ENCODE data around the gene PGM5. TPM values are rescaled to one million over a fixed set of nuclear protein-coding genes. Genes with fewer than 3 reads are reported as not detected.

The PGM5 gene
- total RNA-seq, 1 donor from 2014 or later, result under 0.01 TPM

DNA sequence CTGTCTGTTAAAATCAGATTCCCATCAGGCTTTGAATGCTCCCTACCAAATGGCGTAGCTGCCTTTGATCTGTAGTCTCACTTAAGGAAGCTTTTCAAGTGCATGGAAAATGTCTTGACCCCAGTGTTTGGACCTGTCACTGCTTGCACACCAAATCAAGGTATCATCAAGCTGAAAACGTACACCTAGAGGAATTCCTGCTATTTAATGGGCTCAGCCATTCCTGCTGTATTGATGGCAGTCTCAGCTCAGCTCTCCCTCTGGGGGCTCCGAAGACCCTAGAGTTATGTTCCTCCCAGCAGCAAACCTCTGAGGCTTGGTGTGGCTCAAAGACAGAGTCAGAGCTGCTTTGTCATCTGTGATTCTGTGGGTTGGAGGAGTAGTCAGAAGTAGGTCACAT, 63.5 kb downstream of the PGM5 start:
- no peak overlapping the region for H3K4me3 ChIP-seq (ENCODE audit: low read depth, low read length)
- TF ChIP-seq, protein P1, sequence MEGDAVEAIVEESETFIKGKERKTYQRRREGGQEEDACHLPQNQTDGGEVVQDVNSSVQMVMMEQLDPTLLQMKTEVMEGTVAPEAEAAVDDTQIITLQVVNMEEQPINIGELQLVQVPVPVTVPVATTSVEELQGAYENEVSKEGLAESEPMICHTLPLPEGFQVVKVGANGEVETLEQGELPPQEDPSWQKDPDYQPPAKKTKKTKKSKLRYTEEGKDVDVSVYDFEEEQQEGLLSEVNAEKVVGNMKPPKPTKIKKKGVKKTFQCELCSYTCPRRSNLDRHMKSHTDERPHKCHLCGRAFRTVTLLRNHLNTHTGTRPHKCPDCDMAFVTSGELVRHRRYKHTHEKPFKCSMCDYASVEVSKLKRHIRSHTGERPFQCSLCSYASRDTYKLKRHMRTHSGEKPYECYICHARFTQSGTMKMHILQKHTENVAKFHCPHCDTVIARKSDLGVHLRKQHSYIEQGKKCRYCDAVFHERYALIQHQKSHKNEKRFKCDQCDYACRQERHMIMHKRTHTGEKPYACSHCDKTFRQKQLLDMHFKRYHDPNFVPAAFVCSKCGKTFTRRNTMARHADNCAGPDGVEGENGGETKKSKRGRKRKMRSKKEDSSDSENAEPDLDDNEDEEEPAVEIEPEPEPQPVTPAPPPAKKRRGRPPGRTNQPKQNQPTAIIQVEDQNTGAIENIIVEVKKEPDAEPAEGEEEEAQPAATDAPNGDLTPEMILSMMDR (IDR thresholded peaks at IDR 0.05; ENCODE audit: insufficient read depth, low read length, severe bottlenecking), result no peak
- DNase-seq (ENCODE audit: low read depth) (no peak), FAIRE-seq (no peak)
- no peaks in the 10 kb centered on the region for H3K27me3 ChIP-seq (ENCODE audit: control insufficient read depth, insufficient read depth, low read length)
- H3K36me3 ChIP-seq (ENCODE audit: control insufficient read depth, insufficient read depth, low read length), result no peaks in the 10 kb centered on the region

DNA sequence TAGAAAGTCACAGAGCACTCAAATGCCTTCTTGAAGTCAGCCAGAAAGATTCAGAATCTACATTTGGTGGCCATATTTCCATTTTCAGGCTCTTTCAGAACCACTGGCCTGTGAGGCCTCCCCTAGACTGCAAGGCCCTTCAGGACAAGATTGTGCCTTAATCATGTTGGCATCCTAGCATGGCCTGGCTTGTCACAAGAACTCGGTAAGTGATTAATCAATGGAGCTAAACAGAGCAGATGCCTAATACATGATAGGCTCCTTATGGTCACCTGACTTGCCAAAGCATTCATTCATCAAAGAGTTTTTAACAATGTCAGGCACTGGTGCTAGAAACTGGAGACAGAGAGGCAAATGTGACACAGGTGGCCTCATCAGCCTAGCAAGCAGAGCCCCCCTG, 70.3 kb downstream of the PGM5 start:
- Histone ChIP-seq H3K4me3 (ENCODE audit: low read depth, low read length) (no peak overlapping the region), H3K36me3 (ENCODE audit: control insufficient read depth, insufficient read depth, low read length) (no peaks in the 10 kb centered on the region), H3K27me3 (ENCODE audit: control insufficient read depth, insufficient read depth, low read length) (no peaks in the 10 kb centered on the region)
- TF ChIP-seq, protein P1 (IDR thresholded peaks at IDR 0.05; ENCODE audit: insufficient read depth, low read length, severe bottlenecking), result no peak
- DNase-seq (ENCODE audit: low read depth), result no peak
- no peak for FAIRE-seq

DNA sequence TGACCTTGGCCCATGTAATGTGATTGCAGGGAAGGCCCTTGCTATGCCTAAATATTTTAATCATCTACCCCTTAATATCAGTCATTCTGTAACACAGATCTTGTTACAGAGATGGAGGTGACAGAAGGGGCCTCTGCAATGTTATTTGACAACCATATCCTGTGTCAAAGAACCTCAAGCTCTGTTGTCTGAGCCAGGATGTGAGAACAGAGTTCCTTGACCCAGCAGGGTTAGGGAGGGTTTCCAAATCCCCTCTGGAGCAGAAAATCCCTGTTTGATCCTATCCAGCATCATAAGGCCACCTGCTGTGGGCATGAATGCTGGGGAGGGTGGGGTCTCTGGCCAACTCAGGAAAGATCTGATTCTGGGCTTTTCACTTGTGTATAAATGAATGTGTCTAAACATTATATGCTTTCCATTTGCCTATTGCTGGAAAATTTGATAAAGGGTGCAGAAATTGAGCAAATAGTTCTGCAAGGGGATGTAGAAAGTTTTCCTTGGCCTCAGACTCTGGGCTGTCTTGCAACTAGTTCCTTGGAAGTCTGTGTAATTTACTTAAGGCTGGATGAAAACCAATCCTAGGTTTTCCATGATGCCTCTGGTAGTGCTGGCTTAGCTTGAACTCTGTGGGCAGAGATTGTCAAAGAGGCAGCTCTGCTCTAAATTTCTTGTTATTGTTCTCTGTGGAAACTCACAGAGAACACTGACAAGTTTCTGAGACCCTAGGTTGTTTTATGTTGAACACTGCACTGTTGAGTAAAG, 71.0 kb downstream of the PGM5 start:
- H3K27me3 ChIP-seq (ENCODE audit: control insufficient read depth, insufficient read depth, low read length), result no peaks in the 10 kb centered on the region
- H3K4me3 ChIP-seq (ENCODE audit: low read depth, low read length), result no peak overlapping the region
- TF ChIP-seq, protein P1 (IDR thresholded peaks at IDR 0.05; ENCODE audit: insufficient read depth, low read length, severe bottlenecking), result no peak
- no peak for FAIRE-seq
- no peak for DNase-seq (ENCODE audit: low read depth)
- H3K36me3 ChIP-seq (ENCODE audit: control insufficient read depth, insufficient read depth, low read length), result no peaks in the 10 kb centered on the region

DNA sequence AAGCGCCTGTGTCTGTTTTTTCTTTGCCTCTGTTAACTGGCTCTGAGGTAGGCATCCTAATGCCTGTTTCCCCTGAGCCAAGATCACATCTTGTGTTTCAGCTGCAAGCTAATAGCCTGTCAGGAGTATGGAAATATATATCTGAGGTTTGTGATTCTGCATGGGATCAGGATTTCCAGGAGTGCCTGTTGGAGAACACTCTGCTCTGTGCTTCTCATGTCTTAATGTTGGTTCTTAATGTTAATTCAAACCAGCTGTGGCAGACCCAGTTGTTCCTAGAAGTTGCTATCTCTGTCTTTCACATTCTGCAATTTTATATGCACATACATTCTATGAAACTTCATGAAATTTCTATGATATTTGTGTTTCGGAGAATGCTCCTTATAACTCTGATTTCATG, 72.1 kb downstream of the PGM5 start:
- FAIRE-seq, result no peak

DNA sequence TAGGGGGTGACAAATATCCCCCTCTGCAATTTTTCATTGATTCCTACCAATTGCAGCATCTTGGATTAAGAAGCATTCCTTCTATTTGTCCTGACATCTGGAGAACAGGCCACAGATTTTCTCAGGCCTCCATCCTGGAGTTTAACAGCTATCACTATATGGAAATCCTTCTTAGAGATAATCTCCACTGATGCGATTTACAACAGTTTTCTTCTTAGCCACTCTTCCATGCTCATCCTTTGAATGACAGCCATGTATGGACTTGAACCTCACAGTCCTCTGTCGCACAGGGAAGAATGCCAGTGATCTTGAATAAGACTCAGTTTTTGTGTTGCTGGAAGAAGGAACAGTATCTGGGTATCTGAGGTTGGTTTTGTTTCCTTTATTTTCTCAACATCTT, 73.2 kb downstream of the PGM5 start:
- TF ChIP-seq, protein P1 (IDR thresholded peaks at IDR 0.05; ENCODE audit: insufficient read depth, low read length, severe bottlenecking), result no peak

More for the DNA sequence above, 72.1 kb downstream of the PGM5 start:
- DNase-seq (ENCODE audit: low read depth), result no peak
- H3K36me3 ChIP-seq (ENCODE audit: control insufficient read depth, insufficient read depth, low read length), result no peaks in the 10 kb centered on the region
- H3K27me3 ChIP-seq (ENCODE audit: control insufficient read depth, insufficient read depth, low read length), result no peaks in the 10 kb centered on the region
- H3K4me3 ChIP-seq (ENCODE audit: low read depth, low read length), result no peak overlapping the region
- TF ChIP-seq, protein P1 (IDR thresholded peaks at IDR 0.05; ENCODE audit: insufficient read depth, low read length, severe bottlenecking), result no peak

DNA sequence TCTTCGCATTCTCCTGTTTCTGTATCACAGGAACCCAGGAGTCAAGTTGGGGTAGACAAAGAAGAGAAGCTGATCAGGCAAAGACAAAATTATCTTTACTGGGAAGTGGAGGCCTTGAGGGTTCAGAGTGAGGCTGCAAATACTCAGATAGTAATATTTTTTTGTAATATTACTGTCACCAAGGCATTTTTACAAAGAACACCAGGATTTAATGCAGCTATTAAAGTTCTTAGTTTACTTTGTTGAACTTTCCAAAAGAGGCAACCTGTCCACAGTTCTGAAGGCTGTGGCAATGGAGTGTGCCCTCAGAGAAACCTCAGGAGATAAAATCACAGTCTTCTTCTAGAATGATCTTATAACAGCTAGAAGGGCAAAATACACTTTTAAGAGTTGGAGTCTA, 74.9 kb downstream of the PGM5 start:
- TF ChIP-seq, protein P1 (IDR thresholded peaks at IDR 0.05; ENCODE audit: insufficient read depth, low read length, severe bottlenecking), result no peak
- no peaks in the 10 kb centered on the region for H3K27me3 ChIP-seq (ENCODE audit: control insufficient read depth, insufficient read depth, low read length)
- H3K4me3 ChIP-seq (ENCODE audit: low read depth, low read length), result no peak overlapping the region
- no peak for FAIRE-seq
- H3K36me3 ChIP-seq (ENCODE audit: control insufficient read depth, insufficient read depth, low read length), result no peaks in the 10 kb centered on the region
- no peak for DNase-seq (ENCODE audit: low read depth)

More for the DNA sequence above, 73.2 kb downstream of the PGM5 start:
- H3K27me3 ChIP-seq (ENCODE audit: control insufficient read depth, insufficient read depth, low read length), result no peaks in the 10 kb centered on the region
- DNase-seq (ENCODE audit: low read depth) (no peak), FAIRE-seq (no peak)
- no peaks in the 10 kb centered on the region for H3K36me3 ChIP-seq (ENCODE audit: control insufficient read depth, insufficient read depth, low read length)
- H3K4me3 ChIP-seq (ENCODE audit: low read depth, low read length), result no peak overlapping the region
